Measurements from ENCODE around the gene SLC35D2. TPM values are rescaled to one million over a fixed set of nuclear protein-coding genes. Genes with fewer than 3 reads are reported as not detected.

Gene SLC35D2
- total and polyA plus RNA-seq, 8 donors, result 24.1 to 33.4 (median 29.3) TPM

- Histone ChIP-seq H3K9me3 (no peaks in the 10 kb centered on the region), H3K4me3 (no peak overlapping the region), H3K36me3 (no peaks in the 10 kb centered on the region), H3K4me1 (peaks cover 15 to 35% of the 10 kb centered on the region in 2 donors), H3K27ac (no peak overlapping the region), H3K27me3 (no peaks in the 10 kb centered on the region)
- no peak for DNase-seq
- intact Hi-C loops (cut with DNase I), result no loop called here
- ATAC-seq, result no peak
- TF ChIP-seq, protein P1, sequence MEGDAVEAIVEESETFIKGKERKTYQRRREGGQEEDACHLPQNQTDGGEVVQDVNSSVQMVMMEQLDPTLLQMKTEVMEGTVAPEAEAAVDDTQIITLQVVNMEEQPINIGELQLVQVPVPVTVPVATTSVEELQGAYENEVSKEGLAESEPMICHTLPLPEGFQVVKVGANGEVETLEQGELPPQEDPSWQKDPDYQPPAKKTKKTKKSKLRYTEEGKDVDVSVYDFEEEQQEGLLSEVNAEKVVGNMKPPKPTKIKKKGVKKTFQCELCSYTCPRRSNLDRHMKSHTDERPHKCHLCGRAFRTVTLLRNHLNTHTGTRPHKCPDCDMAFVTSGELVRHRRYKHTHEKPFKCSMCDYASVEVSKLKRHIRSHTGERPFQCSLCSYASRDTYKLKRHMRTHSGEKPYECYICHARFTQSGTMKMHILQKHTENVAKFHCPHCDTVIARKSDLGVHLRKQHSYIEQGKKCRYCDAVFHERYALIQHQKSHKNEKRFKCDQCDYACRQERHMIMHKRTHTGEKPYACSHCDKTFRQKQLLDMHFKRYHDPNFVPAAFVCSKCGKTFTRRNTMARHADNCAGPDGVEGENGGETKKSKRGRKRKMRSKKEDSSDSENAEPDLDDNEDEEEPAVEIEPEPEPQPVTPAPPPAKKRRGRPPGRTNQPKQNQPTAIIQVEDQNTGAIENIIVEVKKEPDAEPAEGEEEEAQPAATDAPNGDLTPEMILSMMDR (IDR thresholded peaks at IDR 0.05), result no peak
Observed at GRCh38 chr9:96423985-96424336, 40.5 kb upstream of the SLC35D2 start.

- intact Hi-C loops (cut with DNase I), result no loop called here
- H3K27ac ChIP-seq, result no peak overlapping the region
- no peaks in the 10 kb centered on the region for H3K27me3 ChIP-seq
- DNase-seq (no peak), ATAC-seq (no peak)
- TF ChIP-seq, protein P1 (IDR thresholded peaks at IDR 0.05), result no peak
- peaks cover 15 to 35% of the 10 kb centered on the region in 2 donors for H3K4me1 ChIP-seq
- no peak overlapping the region for H3K4me3 ChIP-seq
- no peaks in the 10 kb centered on the region for H3K9me3 ChIP-seq
- H3K36me3 ChIP-seq, result no peaks in the 10 kb centered on the region
Observed at GRCh38 chr9:96423322-96423984, 39.9 kb upstream of the SLC35D2 start.

GRCh38 chr9:96420468-96421219 lies 37.1 kb upstream of the SLC35D2 start:
- Histone ChIP-seq H3K9me3 (no peaks in the 10 kb centered on the region), H3K27ac (peak overlapping the region; percentile 99 to 100), H3K36me3 (no peaks in the 10 kb centered on the region), H3K27me3 (no peaks in the 10 kb centered on the region), H3K4me3 (no peak overlapping the region), H3K4me1 (peaks cover 22 to 41% of the 10 kb centered on the region in 2 donors)
- TF ChIP-seq, protein P1 (IDR thresholded peaks at IDR 0.05), result no peak
- DNase-seq (no peak), ATAC-seq (peak; percentile 4)
- intact Hi-C loops (cut with DNase I), result no loop called here

DNA sequence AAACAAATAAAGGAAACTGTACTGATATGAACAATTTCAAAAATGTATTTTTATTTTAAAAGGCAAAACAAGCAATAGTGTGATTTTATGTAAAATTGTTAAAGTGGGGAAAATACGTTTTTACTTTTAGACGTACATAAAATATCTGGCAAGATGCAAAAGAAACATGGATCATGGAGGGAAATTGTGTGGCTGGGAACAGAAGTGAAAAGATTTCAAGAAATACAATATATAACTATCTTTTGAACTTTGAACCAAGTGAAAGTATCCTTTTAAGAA lies 36.1 kb upstream of the SLC35D2 start:
- Histone ChIP-seq H3K4me3 (peak overlapping the region; percentile 90 to 92), H3K4me1 (peaks cover 22 to 34% of the 10 kb centered on the region in 2 donors), H3K27me3 (no peaks in the 10 kb centered on the region), H3K36me3 (no peaks in the 10 kb centered on the region), H3K27ac (peak overlapping the region; percentile 99 to 100), H3K9me3 (no peaks in the 10 kb centered on the region)
- intact Hi-C loops (cut with DNase I), result no loop called here
- no peak for ATAC-seq
- TF ChIP-seq, protein P1 (IDR thresholded peaks at IDR 0.05), result no peak
- no peak for DNase-seq

- no peaks in the 10 kb centered on the region for H3K9me3 ChIP-seq
- peak overlapping the region; percentile 99 to 100 for H3K27ac ChIP-seq
- peak overlapping the region; percentile 90 to 92 for H3K4me3 ChIP-seq
- intact Hi-C loops (cut with DNase I), result no loop called here
- peak in 3 of 4 donors; percentile 58 to 94 (median 74) for DNase-seq
- TF ChIP-seq, protein P1 (IDR thresholded peaks at IDR 0.05), result no peak
- peaks cover 22 to 40% of the 10 kb centered on the region in 2 donors for H3K4me1 ChIP-seq
- ATAC-seq, result peak; percentile 70
- H3K27me3 ChIP-seq, result no peaks in the 10 kb centered on the region
- no peaks in the 10 kb centered on the region for H3K36me3 ChIP-seq
Observed at GRCh38 chr9:96418920-96419690, 35.6 kb upstream of the SLC35D2 start.

Data from left lung (tissue), 10 donors.